ENCODE results near the gene PGAM5. TPM values are rescaled to one million over a fixed set of nuclear protein-coding genes. Genes with fewer than 3 reads are reported as not detected.

The PGAM5 gene
- total and polyA plus RNA-seq, 9 of the 15 experiments (the other 6 are each of a cell fraction or from before 2014, with no cell fraction given) = 7.4 to 121 (median 69.5) TPM

GRCh38 chr12:132672678-132673077, 38.0 kb upstream of the PGAM5 start (continued):
- TF ChIP-seq E2F4 (CRISPR knock-in tag; IDR thresholded peaks at IDR 0.05; ENCODE audit: low read depth) (no peak), TBP (optimal IDR thresholded peaks at IDR 0.05; ENCODE audit: low read depth, low read length) (no peak)

GRCh38 chr12:132673288-132674179, 37.1 kb upstream of the PGAM5 start:
- H3K9ac ChIP-seq (ENCODE audit: insufficient read depth in 1 of 2, low read depth in 2 of 2, low read length in 2 of 2) = no peak overlapping the region
- WGBS (ENCODE audit: insufficient coverage, low coverage, missing lambda C conversion rate) = 88% methylated on average over 17 of the region's 27 CpGs
- TF ChIP-seq FIP1L1 (IDR thresholded peaks at IDR 0.05; ENCODE audit: low read depth, low read length, poor library complexity, severe bottlenecking) (no peak), ZNF445 (CRISPR knock-in tag; IDR thresholded peaks at IDR 0.05; ENCODE audit: low read depth) (no peak), POLR2G (IDR thresholded peaks at IDR 0.05; ENCODE audit: low read depth, low read length) (peak; percentile 55), SRSF1 (IDR thresholded peaks at IDR 0.05; ENCODE audit: low read depth, low read length) (no peak), ARHGAP35 (IDR thresholded peaks at IDR 0.05; ENCODE audit: partially characterized antibody) (no peak), NR1H2 (CRISPR knock-in tag; IDR thresholded peaks at IDR 0.05) (no peak), EWSR1 (IDR thresholded peaks at IDR 0.05; ENCODE audit: borderline replicate concordance, low read depth, partially characterized antibody) (no peak), E2F3 (CRISPR knock-in tag; IDR thresholded peaks at IDR 0.05) (no peak)
- peaks cover 90% of the 10 kb centered on the region for H3K36me3 ChIP-seq (ENCODE audit: control insufficient read depth, insufficient read depth, low read length)
- H3K4me2 ChIP-seq (ENCODE audit: insufficient read depth, low read length) = no peak overlapping the region
- DNase-seq (ENCODE audit: extremely low read depth in 1 of 4, low spot score in 3 of 4) = no peak
- H4K20me1 ChIP-seq (replicated peaks; ENCODE audit: control insufficient read depth, insufficient read depth, low read length) = no peaks in the 10 kb centered on the region; the same call in 1 of the 2 replicates
- H3K4me3 ChIP-seq = no peak overlapping the region
- peaks cover 2% of the 10 kb centered on the region; the same call in 1 of the 3 replicates for H3K79me2 ChIP-seq (ENCODE audit: control insufficient read depth, insufficient read depth, low read length)
- POLR2A ChIA-PET = no interaction called here
- intact Hi-C loops (cut with micrococcal nuclease) (no loop called here), in situ Hi-C loops (cut with MboI) (no loop called here)
- H3K4me1 ChIP-seq (replicated peaks in 1 of 2; ENCODE audit: control insufficient read depth in 2 of 2, insufficient read depth in 2 of 2, low read length in 2 of 2) = no peaks in the 10 kb centered on the region
- H2AFZ ChIP-seq (ENCODE audit: low read depth, low read length) = no peak overlapping the region
- BruUV-seq (replicated peaks) = no TSS peak
- no peaks in the 10 kb centered on the region for H3K9me1 ChIP-seq (ENCODE audit: control insufficient read depth, insufficient read depth, low read length)
- no peak; the same call in 2 of the 3 replicates for ATAC-seq
- CTCF ChIA-PET (ENCODE audit: low intra/inter-chr PET ratio) = no interaction called here
- no peak for FAIRE-seq
- no peak overlapping the region for H3K27ac ChIP-seq (ENCODE audit: extremely low read depth, low read depth, low read length)
- H3K27me3 ChIP-seq (ENCODE audit: control insufficient read depth in 2 of 2, insufficient read depth in 2 of 2, low read length in 2 of 2) = no peaks in the 10 kb centered on the region
- no peaks in the 10 kb centered on the region for H3K9me3 ChIP-seq (replicated peaks; ENCODE audit: control insufficient read depth, insufficient read depth, low read depth, low read length)
